ENCODE results near the gene MCCC2.

MCCC2 gene

GRCh38 chr5:71701407-71701806 lies 114.3 kb downstream of the MCCC2 start:
- H3K4me3 ChIP-seq (ENCODE audit: low read depth, low read length) = no peak overlapping the region
- CTCF ChIA-PET = no interaction called here
- POLR2A ChIA-PET = no interaction called here
- no peak for DNase-seq (ENCODE audit: low read depth, low spot score)
- TF ChIP-seq CTCF (IDR thresholded peaks at IDR 0.05; ENCODE audit: insufficient read depth, low read length, missing control alignments) = no peak

DNA sequence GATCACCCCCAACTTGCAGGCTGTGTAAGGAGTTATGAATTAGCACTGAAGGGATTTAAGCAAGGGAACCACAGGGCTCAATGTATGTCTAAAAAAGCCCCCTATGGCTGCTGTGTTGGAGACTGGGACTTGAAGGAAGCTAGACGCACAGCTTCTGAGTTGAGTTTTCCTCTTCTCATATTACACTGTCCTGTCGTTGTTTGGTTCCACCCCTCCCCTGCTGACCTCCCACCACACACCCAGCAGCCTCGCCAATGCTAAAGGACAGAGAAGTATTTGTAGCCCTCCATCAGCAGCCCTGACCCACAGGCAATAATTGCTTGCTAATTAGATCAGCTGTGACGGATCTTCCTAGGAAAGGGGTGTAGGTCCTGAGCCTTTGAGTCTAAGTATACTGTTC lies 116.8 kb downstream of the MCCC2 start:
- POLR2A ChIA-PET = no interaction called here
- CTCF ChIA-PET = no interaction called here
- H3K4me3 ChIP-seq (ENCODE audit: low read depth, low read length) = no peak overlapping the region
- no peak for TF ChIP-seq CTCF (IDR thresholded peaks at IDR 0.05; ENCODE audit: insufficient read depth, low read length, missing control alignments)
- DNase-seq (ENCODE audit: low read depth, low spot score) = no peak

DNA sequence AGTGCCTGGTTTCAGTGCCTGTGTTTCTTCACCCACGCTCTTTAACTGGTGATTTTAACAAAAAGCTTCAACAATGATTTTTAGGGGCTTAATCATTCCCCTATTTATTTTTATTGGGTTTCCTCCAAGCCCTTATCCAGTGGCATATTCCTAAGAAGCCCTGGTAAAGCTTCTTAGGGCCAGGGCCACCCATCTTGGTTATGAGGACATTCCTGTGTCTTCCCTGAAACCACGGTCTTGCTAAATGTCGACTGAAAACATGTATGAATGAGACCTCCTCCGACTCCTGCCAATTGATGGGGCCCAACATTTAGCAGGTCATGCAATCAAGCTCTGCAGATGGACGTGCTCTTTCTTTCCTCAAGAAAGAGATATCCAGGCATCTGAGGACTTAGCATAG lies 118.3 kb downstream of the MCCC2 start:
- TF ChIP-seq CTCF (IDR thresholded peaks at IDR 0.05; ENCODE audit: insufficient read depth, low read length, missing control alignments) = no peak
- ChIA-PET CTCF (interaction anchor here (1.5 kb wide), 1 partner anchor 8 kb away, joined by 4 read pairs; no protein-coding TSS in a partner anchor), POLR2A (no interaction called here)
- H3K4me3 ChIP-seq (ENCODE audit: low read depth, low read length) = no peak overlapping the region
- DNase-seq (ENCODE audit: low read depth, low spot score) = no peak

DNA sequence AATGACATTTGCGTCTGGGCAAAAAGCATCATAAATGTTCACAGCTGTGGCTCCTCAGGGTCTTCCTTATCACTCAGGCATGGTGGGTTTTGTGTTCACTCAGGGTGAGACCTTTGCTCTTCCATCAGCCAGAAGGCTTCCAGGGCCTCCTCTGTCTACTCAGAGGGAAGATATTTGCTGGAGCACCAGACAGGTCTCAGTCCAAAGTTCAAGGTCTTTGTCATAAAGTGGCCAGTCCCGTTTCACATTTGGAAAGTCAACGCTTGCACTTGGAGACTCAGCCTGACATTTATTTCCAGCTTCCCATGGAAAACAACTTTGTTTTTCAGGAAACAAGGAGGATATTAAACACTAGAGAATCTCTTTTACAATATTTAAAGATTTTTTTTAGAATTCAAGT lies 119.8 kb downstream of the MCCC2 start:
- no peak for DNase-seq (ENCODE audit: low read depth, low spot score)
- no peak overlapping the region for H3K4me3 ChIP-seq (ENCODE audit: low read depth, low read length)
- no peak for TF ChIP-seq CTCF (IDR thresholded peaks at IDR 0.05; ENCODE audit: insufficient read depth, low read length, missing control alignments)
- CTCF ChIA-PET = no interaction called here
- POLR2A ChIA-PET = no interaction called here

All from AG04449 (cell line).